ENCODE data around the gene TREM2.

The TREM2 gene

DNA sequence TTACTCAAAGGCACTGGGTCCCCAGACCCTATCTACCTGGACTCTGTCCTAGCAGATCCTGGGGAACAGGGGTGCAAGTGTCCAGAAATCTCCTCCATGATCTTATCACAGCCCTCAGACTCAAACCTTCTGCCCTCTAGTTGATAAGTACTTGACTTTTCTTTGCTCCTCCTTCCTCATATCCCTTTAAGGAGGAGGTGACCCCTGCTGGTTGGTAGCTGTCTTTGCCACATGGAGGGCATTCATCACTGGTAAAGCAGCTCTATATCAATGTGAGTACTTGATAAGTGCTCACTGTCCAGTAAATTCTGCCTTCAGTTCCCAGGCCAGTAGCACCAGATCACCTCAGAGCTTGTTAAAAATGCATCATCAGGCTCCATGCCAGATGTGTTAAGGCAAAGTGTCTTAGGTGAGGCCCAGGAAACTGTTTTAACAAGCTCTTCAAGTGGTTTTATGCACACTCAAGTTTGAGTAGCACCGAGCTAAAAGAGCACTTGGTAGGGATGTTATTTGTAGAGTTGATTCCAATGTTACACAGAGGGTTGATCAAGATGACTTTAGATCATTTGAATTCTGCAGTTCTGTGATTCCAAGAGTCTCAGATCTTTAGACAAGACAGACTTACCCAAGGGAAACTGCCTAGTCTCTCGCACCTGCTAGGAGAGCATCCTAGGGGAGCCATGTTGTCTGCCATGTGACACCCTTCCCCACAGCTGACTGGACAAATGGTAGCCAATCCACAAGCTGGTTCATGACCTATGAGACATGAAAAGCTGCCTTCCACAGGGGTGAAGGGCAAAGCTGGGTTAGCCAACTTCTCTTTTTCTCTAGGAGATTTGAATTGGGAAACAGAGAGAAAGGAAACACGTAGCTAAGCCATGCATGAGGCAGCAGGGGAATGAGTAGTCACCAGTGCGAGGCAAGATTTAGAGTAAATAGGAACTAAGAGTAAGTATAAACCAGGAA is 19.4 kb upstream of the TREM2 start:
- no peak for DNase-seq (ENCODE audit: low read depth in 2 of 2)

DNA sequence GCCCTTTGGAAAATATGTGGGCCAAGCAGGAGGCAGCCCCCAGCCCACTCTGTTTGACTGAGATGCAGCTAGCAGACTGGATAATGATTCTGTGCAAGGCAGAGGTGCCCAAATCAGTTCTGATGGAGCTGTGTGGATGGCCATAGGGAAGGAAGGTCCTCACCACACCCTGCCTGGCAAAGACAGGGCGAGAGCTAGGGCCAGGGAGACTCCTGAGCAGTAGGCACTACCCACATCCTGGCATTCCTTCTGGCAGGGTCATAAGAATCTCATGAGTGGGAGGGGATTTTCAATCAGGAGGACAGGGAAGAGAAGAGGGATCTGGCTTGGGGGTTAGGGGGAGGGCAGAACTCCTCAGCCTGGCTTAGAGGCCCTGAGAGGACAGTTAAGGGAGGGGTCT is 18.6 kb upstream of the TREM2 start:
- DNase-seq (ENCODE audit: low read depth in 2 of 2), result no peak

DNA sequence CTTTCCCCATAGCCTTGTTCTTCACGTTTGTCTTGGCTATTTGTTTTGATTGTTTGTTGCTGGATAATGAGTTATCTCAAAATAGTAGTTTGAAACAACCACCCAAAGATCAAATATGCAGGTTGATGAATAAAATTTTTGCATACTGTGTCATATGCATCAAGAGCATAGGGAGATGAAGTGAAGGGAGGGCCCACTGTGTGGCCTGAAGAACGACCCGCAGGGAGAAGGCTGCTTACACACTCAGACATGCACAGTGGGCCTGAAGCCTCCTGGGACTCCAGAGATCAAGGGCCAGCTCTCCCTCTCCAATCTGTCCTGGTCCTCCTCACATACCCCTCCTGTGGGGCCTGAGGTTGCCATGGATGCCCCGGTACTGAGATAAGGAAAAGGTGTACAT is 16.2 kb upstream of the TREM2 start:
- no peak for DNase-seq (ENCODE audit: low read depth in 2 of 2)

DNA sequence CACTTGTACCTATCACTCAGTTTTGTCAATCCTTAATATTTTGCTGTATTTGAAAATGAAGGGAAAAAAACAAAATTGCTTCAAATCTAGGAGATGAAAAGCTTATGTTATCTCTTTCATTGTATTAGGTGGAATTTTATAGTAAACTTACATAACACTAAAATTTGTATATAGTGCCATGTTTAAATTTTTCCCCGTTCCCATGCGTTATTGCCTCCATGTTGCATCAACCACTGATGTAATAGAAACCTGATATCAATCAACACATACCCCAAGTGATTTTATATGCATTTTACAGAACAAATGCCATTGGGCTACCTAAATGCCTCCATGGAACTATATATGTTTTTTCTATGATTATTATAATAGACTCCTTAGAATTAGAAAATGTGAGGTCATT is 14.8 kb upstream of the TREM2 start:
- DNase-seq (ENCODE audit: low read depth in 2 of 2), result no peak

DNA sequence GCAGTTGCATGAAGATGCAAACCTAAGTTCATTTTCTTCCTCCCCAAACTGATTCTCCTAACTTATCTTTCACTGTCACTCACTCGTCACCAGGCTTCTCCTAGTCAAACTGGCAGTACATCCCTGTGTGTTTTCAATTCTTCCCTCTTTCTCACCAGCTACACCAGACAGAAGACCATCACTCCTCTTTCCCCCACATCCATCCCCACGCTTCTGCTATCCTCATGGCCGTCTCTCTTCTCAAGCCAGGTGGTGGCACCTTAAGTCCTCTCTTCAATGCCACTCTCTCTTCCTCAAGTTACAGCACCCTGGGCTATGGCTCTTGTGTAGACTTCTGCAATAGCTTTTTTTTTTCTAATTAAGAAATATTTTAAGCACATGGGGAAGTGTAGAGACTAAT is 14.4 kb upstream of the TREM2 start:
- no peak for DNase-seq (ENCODE audit: low read depth in 2 of 2)

DNA sequence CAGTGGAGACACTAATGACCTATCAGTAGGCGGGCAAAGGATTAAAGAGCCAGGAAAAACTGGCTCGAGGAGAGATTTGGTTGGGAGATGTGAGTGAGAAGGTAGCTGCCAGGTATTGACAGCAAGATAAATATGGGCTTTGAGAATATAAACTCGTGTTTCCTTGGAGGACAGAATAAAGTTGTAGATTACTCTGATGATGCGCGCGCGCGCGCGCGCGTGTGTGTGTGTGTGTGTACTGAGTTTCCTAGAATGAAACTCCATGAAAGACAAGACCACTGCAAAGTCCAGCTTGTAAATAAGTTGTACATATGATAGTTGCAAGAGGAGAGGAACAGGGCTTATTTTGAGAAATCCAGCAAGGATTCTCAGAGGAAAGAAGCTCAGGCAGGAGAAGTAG is 13.3 kb upstream of the TREM2 start:
- no peak for DNase-seq (ENCODE audit: low read depth in 2 of 2)

DNA sequence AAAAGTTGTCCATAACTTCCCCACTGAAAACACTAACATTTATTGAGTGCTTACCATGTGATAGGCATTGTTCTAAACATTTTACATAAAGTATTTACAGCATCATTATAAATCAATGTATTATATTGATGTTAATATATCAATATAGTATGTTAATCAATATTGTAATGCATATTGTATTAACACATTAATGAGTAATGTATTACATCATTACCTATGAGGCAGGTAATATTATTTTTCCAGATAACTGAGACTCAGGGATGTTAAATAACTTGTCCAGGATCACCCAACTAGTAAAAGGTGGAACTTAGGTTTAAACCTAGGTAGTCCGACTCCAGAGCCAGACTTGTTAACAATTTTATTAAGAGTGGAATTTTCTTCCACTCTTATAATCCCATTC is 12.2 kb upstream of the TREM2 start:
- DNase-seq (ENCODE audit: low read depth in 2 of 2), result no peak

DNA sequence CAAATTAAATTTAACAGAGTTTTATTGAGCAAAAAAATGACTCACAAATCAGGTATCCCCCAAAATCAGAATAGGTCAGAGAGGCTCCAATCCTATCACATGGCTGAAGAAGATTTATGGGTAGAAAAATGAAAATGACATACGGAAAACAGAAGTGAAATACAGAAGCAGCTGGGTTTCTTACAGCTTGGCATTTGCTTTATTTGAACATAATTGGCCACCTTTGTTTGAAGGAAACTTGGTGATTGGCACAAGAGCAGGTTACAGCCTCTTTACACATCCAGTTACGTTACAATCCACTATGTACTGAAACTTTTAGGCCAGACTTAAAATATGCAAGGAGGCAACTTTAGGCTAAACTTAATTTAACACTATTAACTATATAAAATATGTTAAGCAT is 11.7 kb upstream of the TREM2 start:
- DNase-seq (ENCODE audit: low read depth in 2 of 2), result no peak

DNA sequence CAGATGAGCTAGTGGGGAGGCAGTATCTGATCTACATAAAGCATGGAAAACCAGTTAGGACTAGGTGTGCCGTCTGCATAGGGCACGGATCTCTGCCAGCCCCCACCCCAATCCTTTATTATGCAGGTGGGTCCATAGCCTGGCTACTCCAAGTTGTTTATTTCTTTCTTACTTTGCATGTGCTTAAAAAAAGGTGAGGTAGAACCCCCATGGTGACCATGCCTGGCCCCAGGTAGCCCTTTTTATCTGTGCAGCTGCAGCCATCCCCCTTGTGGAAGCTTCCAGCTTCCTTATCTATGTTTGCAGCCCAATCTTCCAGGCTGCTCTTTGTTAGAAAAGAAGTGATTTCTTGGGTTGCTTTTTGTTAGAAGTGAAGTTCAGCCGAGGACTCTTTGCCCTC is 9.0 kb upstream of the TREM2 start:
- no peak for DNase-seq (ENCODE audit: low read depth in 2 of 2)

DNA sequence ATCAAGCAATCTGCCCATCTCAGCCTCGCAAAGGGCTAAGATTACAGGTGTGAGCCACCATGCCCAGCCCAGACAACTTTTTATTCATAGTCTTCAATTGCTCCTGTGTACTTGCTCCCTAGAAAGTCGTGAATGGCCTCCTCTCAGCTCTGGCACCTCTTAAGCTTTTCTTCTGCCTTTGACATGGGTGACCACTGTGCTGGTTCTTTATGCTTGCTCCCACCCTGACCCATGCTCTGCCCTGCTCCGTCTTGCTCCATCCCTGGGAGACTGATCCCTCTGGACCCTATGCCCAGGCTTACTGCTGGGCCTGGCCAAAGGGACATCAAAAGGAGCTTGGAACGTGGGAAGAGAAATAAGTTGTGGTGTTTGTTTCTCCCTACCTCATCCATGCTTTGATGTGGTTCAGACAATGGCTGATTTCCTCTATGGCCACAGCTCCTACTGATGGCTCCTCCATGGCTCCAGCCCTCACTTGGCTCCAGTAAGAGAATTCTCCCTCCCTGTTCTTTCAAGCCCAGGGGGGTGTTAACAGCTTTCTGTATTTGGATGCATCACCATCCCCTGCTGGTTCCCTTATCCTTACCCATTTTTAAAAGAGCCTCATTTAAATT is 7.7 kb upstream of the TREM2 start:
- no peak for DNase-seq (ENCODE audit: low read depth in 2 of 2)

DNA sequence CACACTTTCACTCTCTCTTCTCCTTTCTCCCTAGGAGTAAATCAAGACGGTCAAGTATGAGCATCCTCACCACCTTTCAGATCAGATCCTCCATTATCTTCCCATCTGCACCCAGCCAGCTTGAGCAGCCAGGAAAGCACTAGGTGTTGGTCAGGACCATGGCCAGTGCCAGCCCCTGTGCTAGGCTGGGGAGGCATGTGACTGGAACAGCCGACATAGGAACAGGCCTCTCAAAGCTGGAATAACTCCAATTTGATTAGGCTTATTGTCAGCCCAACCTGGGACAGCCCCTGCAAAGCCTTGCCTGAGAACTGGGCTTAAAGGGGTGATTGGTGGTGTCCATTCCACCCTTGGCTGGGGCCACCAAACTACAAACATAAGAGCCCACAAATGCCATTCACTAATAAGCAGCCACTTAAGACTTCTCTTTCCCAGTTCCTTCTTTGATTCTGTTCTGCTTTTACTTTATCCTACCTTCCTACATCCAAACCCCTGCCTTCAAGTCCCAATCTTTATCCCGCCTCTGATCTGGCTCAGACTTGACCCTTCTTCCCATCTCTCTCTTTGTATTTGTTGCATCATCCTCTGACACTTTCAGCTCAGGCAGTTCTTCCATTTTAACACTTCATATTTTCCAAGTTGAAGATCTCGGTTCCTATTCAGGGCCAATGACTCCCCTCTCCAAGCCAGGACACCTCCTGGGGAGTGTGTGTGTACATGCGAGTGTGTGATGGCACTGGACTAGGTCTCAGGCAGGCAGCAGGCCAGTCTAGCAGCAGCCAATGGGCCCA is 4.5 kb upstream of the TREM2 start:
- DNase-seq (ENCODE audit: low read depth in 2 of 2), result no peak

DNA sequence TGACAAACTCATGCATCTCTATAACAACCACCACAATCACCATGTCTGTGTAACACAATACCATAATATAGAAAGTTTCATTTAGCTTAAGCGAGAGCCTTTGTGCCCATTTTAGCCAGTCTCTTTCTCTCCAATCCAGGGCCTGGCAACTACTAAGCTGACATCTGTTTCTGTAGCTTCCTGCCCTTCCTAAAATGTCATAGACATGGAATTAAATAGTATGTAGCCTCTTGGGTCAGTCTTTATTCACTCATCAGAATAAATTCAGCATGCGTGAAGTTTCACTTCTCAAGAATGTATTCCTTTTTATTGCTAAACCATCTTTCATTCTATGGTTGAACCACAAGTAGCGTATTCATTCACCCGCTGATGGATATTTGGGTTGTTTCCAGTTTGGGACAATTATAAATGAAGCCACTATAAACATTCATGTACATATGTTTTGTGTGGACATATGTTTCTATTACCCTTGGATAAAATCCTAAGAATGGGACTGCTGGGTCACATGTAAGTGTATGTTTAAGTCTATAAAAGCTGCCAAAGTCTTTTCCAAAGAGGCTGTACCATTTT is 1.7 kb upstream of the TREM2 start:
- no peak for DNase-seq (ENCODE audit: low read depth in 2 of 2)

DNA sequence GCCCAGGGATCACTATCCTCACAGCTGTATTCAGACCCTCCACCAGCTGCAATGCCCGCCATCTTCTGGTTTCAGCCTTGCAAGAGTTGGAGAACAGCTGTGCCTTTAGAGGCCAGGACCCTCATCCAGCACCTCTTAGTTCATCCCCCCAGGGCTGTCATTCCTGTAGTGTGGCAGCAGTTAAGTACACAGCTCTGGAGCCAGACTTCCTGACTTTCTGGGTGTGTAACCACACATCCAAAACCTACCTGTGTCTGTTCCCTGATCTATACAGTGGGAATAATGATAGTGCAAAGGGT is 452 bp upstream of the TREM2 start:
- DNase-seq (ENCODE audit: low read depth in 2 of 2), result no peak

DNA sequence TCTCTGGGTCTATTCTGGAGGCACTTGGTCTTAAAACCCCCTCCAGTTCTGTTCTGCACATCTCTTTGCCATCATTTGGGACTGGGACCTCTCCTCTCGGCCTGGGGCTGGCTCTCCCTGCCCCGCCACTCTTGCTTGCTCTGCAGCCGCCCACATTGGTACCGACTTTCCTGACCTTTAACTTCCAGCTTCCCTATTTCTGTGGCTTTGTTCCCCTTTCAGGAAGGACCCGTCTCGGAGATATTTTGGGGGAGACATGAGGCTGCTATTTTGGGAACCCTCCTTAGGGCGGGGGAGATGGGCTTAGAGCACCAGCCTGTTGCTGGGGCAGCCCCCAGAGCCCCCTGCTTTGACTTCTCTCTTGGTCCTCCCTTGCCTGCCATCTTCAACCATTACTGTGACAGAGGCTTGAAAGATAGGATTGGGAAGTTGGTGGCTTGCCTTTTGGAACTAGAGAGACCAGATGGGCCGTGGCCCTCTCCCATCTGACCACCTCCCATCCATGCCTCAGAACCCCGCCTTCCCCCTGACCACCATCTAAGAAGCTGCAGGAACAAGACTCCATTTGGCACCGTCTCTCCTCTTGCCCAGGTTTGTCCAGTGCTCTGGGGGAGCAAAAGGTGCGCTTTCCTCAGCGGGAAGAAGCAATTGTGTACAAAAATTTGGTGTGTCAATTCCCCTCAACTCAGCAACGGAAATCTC is 914 bp downstream of the TREM2 start:
- no peak for DNase-seq (ENCODE audit: low read depth in 2 of 2)

DNA sequence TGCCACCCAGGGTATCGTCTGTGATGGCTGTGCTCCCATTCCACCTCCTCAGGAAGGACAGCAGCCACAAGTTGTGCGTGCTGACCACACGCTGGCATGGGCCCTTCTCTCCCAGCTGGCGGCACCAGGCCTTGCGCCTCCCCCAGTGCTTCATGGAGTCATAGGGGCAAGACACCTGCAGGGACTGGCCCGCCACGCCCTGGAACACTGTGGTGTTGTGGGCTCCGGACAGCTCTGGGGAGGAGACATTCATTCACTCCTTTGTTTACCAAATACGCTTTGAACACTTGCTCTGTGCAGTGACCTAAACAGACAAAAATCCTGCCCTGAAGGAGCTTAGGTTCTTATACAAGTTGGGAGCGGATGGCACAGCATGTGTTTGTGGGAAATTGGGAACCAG is 1.5 kb downstream of the TREM2 start:
- DNase-seq (ENCODE audit: low read depth in 2 of 2), result no peak

DNA sequence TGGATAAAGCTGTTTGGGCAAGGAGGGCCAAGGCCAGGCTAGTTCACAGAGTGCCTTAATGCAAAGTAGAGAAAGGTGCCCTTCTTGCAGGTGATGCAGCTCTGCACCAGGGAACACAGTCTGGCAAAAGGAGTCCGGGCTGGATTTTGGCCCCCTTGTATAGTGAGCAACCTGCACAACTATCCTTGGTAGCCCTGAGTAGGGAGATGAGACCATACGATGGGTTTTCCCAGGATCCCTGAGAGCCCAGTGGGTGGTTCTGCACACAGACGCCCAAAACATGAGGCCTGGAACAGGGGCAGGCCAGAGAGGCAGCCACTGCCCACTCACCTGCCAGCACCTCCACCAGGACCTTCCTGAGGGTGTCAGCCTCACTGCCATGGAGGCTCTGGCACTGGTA is 2.0 kb downstream of the TREM2 start:
- no peak for DNase-seq (ENCODE audit: low read depth in 2 of 2)

DNA sequence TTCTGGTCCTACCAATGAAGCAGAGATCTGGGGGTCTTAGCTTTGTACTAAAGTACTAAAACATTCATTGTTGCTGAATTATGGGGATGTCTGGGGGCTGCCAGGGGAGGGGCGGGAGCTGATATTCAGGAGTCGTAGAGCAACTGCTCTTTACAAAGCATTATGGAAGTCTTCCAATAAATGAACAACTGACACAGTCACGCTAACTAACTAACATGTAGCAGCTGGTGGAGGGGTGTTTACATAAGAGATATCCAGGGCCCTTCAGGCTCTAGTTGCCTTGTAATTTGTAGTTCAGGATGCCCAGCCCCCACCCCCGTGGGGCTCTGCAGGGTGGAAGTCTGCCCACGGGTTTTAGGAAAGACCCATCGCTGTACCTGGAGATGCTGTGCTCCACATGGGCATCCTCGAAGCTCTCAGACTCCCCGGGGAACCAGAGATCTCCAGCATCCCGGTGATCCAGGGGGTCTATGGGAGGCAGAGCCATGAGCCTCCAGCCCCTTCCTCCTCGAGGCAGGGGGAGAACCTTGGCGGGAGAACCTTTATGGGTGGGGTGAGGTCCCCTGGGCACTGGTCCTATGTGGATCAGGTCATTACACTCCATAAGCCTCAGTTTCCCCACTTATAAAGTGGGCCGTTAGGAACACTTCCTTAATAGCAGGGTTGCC is 3.4 kb downstream of the TREM2 start:
- no peak for DNase-seq (ENCODE audit: low read depth in 2 of 2)

DNA sequence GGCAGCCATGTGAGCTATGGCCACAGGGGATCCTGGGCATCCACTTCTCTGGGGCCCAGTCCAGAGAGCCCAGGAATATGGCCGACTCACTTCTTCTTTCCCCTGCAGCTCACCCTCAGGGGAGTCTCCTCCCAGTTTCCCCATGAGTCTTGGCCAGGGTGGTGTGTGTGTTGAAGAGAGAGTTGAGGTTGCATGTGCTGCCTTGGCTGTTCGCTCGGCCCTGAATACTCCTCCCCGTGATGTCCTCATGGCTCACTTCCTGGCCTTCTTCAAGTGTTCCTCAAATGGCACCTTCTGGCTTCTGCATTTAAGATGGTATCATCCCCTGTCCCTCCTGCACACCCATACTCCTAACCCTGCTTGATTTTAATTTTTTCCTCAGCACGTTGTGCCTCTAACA is 5.6 kb downstream of the TREM2 start:
- DNase-seq (ENCODE audit: low read depth in 2 of 2), result no peak

DNA sequence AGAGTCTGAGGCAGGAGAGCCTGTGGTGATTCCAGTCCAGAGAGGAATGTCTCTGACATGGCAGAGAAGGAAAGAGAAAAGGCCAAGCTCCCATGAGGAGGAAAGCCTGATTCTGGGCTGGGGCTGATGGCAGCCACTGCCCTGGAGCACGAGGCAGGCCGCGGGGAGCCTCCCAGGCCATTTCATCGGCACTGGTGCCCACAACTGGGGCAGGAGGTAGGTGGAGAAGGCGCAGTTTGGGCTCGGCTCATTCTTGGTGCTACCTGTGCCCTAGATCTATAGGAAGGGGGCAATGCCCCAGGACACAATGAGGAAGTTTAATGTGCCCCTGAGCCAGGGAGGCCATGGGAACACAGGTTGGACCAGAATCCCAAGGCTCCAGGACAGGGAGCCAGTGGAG is 6.1 kb downstream of the TREM2 start:
- no peak for DNase-seq (ENCODE audit: low read depth in 2 of 2)

DNA sequence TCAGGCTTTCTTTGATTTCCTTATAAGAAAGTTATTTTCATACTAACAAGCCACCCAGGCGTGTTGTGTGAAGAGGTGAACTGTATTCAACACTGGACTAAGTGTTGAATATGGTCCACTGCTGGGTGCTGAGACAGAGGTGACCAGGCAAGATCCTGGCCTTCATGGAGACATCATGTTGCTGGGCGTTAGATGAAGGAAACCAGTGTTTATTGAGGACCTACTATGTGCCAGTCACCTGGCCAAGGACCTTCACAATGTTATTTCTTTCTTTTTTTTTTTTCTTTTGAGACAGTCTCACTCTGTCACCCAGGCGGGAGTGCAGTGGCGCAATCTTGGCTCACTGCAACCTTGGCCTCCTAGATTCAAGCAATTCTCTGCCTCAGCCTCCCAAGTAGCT is 6.9 kb downstream of the TREM2 start:
- DNase-seq (ENCODE audit: low read depth in 2 of 2), result no peak

DNA sequence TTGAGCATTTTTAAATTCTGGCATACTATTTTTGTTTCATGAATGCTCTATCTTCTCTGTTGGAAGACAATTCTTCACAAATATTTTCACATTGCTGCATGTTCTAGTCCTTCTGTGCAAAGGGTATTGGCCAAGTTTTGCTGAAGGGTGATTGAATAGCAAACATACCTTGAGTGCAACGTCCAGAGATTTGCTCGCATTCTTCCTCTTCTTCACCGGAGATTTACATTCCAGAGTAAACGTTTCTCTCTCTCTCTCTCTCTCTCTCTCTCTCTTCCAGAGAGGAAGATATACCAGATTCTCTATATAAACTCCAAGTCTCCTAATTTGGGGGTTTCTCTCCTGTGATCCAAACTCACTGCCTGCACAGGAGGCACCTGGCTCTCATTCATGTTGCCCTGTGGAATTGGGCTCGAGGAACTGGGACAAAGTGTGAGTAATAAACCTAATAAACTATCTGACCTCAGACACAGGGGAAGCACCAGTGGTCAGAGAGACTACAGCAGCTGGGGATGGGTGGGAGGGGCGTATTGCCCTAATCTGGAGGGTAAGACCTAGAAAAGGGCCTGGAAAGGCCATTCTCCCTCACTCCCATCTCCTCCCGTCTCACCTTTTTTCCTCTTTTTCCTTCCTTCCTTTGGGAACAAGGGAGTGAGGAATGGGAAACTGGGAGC is 7.6 kb downstream of the TREM2 start:
- no peak for DNase-seq (ENCODE audit: low read depth in 2 of 2)
